Cerebellar cortex (tissue), 1 donor: ENCODE measurements around the gene MTMR12.
"Not testable (repeated sequence)": the region's sequence is repeated elsewhere in the genome, so short reads cannot be mapped to it uniquely, and the experiment has no call there.

ENCODE experiments used
- DNase-seq: peaks from one replicate; pipeline ENCODE4 v3.0.0-alpha.2; 2015; ENCODE audit warnings: low spot score

Gene MTMR12

GRCh38 chr5:32325062-32325461 lies 12.3 kb upstream of the MTMR12 start:
- no peak for DNase-seq

GRCh38 chr5:32323741-32324140 lies 11.0 kb upstream of the MTMR12 start:
- DNase-seq, result no peak

- DNase-seq, result no peak
These were observed 10.1 kb upstream of the MTMR12 start for GRCh38 chr5:32322882-32323281.

- not testable (repeated sequence) for DNase-seq
These were observed 9.0 kb upstream of the MTMR12 start for GRCh38 chr5:32321787-32322186.

- no peak for DNase-seq
These were observed 7.8 kb upstream of the MTMR12 start for GRCh38 chr5:32320576-32320975.

GRCh38 chr5:32319926-32320543 lies 7.3 kb upstream of the MTMR12 start:
- no peak for DNase-seq

- DNase-seq, result no peak
These were observed 6.7 kb upstream of the MTMR12 start for GRCh38 chr5:32319392-32319791.

- no peak for DNase-seq
These were observed 4.3 kb upstream of the MTMR12 start for GRCh38 chr5:32317041-32317440.

GRCh38 chr5:32315221-32316014 lies 2.7 kb upstream of the MTMR12 start:
- DNase-seq, result no peak

- DNase-seq, result no peak
These were observed 1.9 kb upstream of the MTMR12 start for GRCh38 chr5:32314658-32315057.

GRCh38 chr5:32314152-32314488 lies 1.4 kb upstream of the MTMR12 start:
- DNase-seq, result not testable (repeated sequence)

GRCh38 chr5:32312197-32312594 lies 543 bp downstream of the MTMR12 start:
- no peak for DNase-seq

GRCh38 chr5:32311404-32312196 lies 1.1 kb downstream of the MTMR12 start:
- no peak for DNase-seq

GRCh38 chr5:32309761-32310160 lies 3.0 kb downstream of the MTMR12 start:
- DNase-seq, result no peak

GRCh38 chr5:32308946-32309345 lies 3.8 kb downstream of the MTMR12 start:
- DNase-seq, result no peak

GRCh38 chr5:32307769-32308194 lies 5.0 kb downstream of the MTMR12 start:
- DNase-seq, result no peak

GRCh38 chr5:32304622-32305021 lies 8.1 kb downstream of the MTMR12 start:
- no peak for DNase-seq

- DNase-seq, result no peak
These were observed 9.0 kb downstream of the MTMR12 start for GRCh38 chr5:32303755-32304120.

GRCh38 chr5:32302835-32303754 lies 9.6 kb downstream of the MTMR12 start:
- no peak for DNase-seq

GRCh38 chr5:32301891-32302290 lies 10.8 kb downstream of the MTMR12 start:
- DNase-seq, result no peak

GRCh38 chr5:32299059-32299677 lies 13.6 kb downstream of the MTMR12 start:
- no peak for DNase-seq

GRCh38 chr5:32298059-32298415 lies 14.7 kb downstream of the MTMR12 start:
- no peak for DNase-seq
